B cell (primary cell): ENCODE data around the gene CCDC74B. TPM values are rescaled to one million over a fixed set of nuclear protein-coding genes. Genes with fewer than 3 reads are reported as not detected.
"Not testable (repeated sequence)": the region's sequence is repeated elsewhere in the genome, so short reads cannot be mapped to it uniquely, and the experiment has no call there.

Experiments
- ATAC-seq: fragments of 200-7000 bp; cut with Tn5 transposase; one replicate; pipeline ENCODE4 v1.10.0; 2021; ENCODE audit warnings: low read depth, mild to moderate bottlenecking, moderate number of reproducible peaks, moderate library complexity
- CTCF ChIA-PET: fragments of 350-600 bp; sonication (Branson Sonifier 250); formaldehyde crosslinking; loops from one replicate; lab custom pipeline; 2021; ENCODE audit warnings: antibody characterized with exemption, inconsistent platforms; lab: Charles Lee
- POLR2A ChIA-PET: fragments of 350-600 bp; sonication (Branson Sonifier 250); formaldehyde crosslinking; loops from one replicate; lab custom pipeline; 2021; ENCODE audit warnings: antibody characterized with exemption; lab: Charles Lee
- DNase-seq: peaks from one replicate; pipeline ENCODE4 v3.0.0; 2013
- H2AFZ ChIP-seq: 2 replicates; pipeline ENCODE4 v1.6.1; 2012; ENCODE audit warnings: mild to moderate bottlenecking, low read depth, low read length; ENCODE audit not compliant: insufficient read depth, poor library complexity, severe bottlenecking
- H3K27ac ChIP-seq, 2 donors: 1 replicate in 1 of 2; 2 replicates in 1 of 2; pipeline ENCODE4 v1.5.1; 2012 to 2013; ENCODE audit warnings: low read length in 2 of 2, mild to moderate bottlenecking in 2 of 2, moderate library complexity in 1 of 2
- H3K27me3 ChIP-seq, 4 experiments: fragments of 200-600 bp in 1 of 4; sonication (generic) in 1 of 4; replicated peaks in 1 of 4; 1 replicate in 2 of 4; 2 replicates in 2 of 4; pipeline versions ENCODE4 v1.6.1 to v1.7.0; 2013 to 2016; ENCODE audit warnings: low read length in 3 of 4, mild to moderate bottlenecking in 2 of 4, mixed read lengths in 1 of 4, moderate library complexity in 1 of 4; ENCODE audit not compliant: insufficient read depth in 4 of 4, control insufficient read depth in 3 of 4; ENCODE audit errors: control extremely low read depth in 1 of 4
- H3K36me3 ChIP-seq, 2 experiments: replicated peaks in 1 of 2; 1 replicate in 1 of 2; 2 replicates in 1 of 2; pipeline versions ENCODE4 v1.6.1 to v1.7.1; 2013; ENCODE audit warnings: low read length in 1 of 2; ENCODE audit not compliant: insufficient read depth in 2 of 2, control insufficient read depth in 1 of 2; ENCODE audit errors: control extremely low read depth in 1 of 2, extremely low read depth in 1 of 2
- H3K4me1 ChIP-seq, 2 donors: fragments of 200-600 bp in 1 of 2; sonication (generic) in 1 of 2; 1 replicate in 1 of 2; 2 replicates in 1 of 2; pipeline versions ENCODE4 v1.5.1 to v1.6.1; 2013 to 2017; ENCODE audit warnings: low read length in 2 of 2; ENCODE audit not compliant: control insufficient read depth in 2 of 2, insufficient read depth in 2 of 2
- H3K4me2 ChIP-seq: replicated peaks from 2 replicates; pipeline ENCODE3; 2012; ENCODE audit warnings: mild to moderate bottlenecking, low read depth, low read length; ENCODE audit not compliant: poor library complexity, severe bottlenecking
- H3K4me3 ChIP-seq, 5 experiments: fragments of 200-600 bp in 1 of 5; sonication (generic) in 1 of 5; 1 replicate in 3 of 5; 2 replicates in 2 of 5; pipeline versions ENCODE4 v1.5.1 to v1.7.0; 2011 to 2016; ENCODE audit warnings: low read length in 4 of 5, mild to moderate bottlenecking in 4 of 5, low read depth in 2 of 5, control low read depth in 1 of 5, moderate library complexity in 1 of 5; ENCODE audit not compliant: insufficient read depth in 1 of 5; ENCODE audit errors: control extremely low read depth in 1 of 5, extremely low read depth in 1 of 5
- H3K79me2 ChIP-seq: fragments of 200-600 bp; sonication (generic); one replicate; pipeline ENCODE4 v1.6.0; 2016; ENCODE audit warnings: low read length; ENCODE audit not compliant: control insufficient read depth, insufficient read depth
- H3K9ac ChIP-seq: fragments of 200-600 bp; sonication (generic); 2 replicates; pipeline ENCODE4 v1.6.1; 2017; ENCODE audit warnings: mild to moderate bottlenecking, low read length, moderate library complexity
- H3K9me3 ChIP-seq, 3 donors: one replicate each; pipeline versions ENCODE4 v1.6.1 to v1.7.1; 2013; ENCODE audit warnings: low read length in 2 of 3; ENCODE audit not compliant: control insufficient read depth in 2 of 3, insufficient read depth in 1 of 3; ENCODE audit errors: control extremely low read depth in 1 of 3
- H4K20me1 ChIP-seq: 2 replicates; pipeline ENCODE4 v1.6.0; 2012; ENCODE audit warnings: mild to moderate bottlenecking, low read length; ENCODE audit not compliant: insufficient read depth, control insufficient read depth, poor library complexity, severe bottlenecking
- H3K27ac Mint-ChIP-seq: one replicate; pipeline ENCODE4 v1.8.0; 2021; ENCODE audit warnings: mixed read lengths
- H3K27me3 Mint-ChIP-seq: one replicate; pipeline ENCODE4 v1.8.0; 2021; ENCODE audit warnings: mixed read lengths
- H3K4me1 Mint-ChIP-seq: one replicate; pipeline ENCODE4 v1.8.0; 2021; ENCODE audit warnings: mixed read lengths
- H3K4me3 Mint-ChIP-seq: one replicate; pipeline ENCODE4 v1.8.0; 2021; ENCODE audit warnings: mixed read lengths
- H3K9me3 Mint-ChIP-seq: one replicate; pipeline ENCODE4 v1.8.0; 2022; ENCODE audit warnings: mixed read lengths; ENCODE audit not compliant: insufficient read depth
- WGBS: methylation state at CpG from one replicate; pipeline ENCODE4 v1.1.5; 2013; ENCODE audit warnings: missing lambda C conversion rate; ENCODE audit not compliant: insufficient coverage; 5-methylcytosine and 5-hydroxymethylcytosine counted together
- intact Hi-C: fragments of 100-400 bp; cut with micrococcal nuclease; formaldehyde crosslinking; loops from one replicate; pipeline ENCODE4 v1.10.0; 2022
- polyA plus RNA-seq: library from polyadenylated mRNA; depleted of rRNA; stranded (reverse); fragments of >200 nt; gene quantifications from 2 replicates; pipeline ENCODE4 v1.2.3, GENCODE V29; 2012
- total RNA-seq, 2 donors: library from RNA; stranded (reverse); fragments of 120-200 nt in 1 of 2; gene quantifications; 1 replicate in 1 of 2; 2 replicates in 1 of 2; pipeline versions ENCODE4 v1.2.3 to v1.2.4, GENCODE V29; 2013 to 2022

Gene CCDC74B
- total and polyA plus RNA-seq, 2 donors (not counting 1 experiment from before 2014, with no cell fraction given) = 1.1 to 1.4 TPM

DNA sequence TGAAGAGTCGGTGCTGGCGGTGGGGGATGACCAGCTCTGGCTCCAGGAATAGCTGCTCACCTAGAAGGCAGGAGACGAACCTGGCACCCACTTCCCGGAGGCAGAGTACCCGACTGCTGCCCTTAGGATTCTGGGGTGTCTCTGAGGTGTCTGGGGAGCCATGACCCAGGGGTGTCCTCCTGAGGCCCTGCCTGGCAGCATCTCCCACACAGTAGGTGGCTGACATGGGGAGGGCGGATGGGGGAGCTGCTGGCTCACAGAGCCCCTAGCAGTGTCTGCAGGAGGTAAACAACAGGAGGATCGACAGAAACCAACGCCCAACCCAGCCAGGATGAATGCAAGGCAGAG, 9.5 kb upstream of the CCDC74B start:
- H3K27me3 ChIP-seq, H3K4me3 Mint-ChIP-seq: not testable (repeated sequence)

DNA sequence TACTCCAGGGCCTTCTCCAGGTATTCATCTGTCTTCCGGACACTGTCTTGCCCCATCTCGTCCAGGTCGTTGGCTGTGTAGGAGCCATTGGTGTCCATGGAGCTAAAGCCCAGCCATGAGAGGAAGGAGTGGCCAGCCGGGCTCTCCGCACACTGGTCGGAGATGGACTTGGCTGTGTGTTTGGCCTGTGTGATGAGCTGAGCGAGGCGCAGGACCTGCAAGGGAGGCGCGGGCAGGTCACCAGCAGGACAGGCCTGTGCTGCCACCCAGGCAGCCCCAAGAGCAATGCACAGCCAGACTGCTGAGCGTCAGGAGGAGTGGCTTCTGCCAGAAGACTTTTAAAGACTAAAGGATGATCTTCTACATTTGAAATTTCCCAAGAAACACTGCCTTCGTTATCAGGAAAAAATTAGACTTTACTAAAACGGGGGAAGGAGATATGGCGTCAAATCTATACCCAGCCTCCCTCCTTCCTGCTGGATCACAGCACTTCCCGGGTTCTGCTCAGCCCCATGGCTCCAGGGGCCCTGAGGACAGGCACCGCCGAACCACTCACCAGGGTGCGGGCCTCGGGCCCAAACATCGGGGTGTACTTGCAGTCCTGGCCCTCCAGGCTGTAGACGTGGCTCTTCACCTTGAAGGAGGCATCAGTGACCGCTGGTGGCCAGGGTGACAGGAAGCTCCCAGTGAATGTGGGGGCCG, 9.0 kb upstream of the CCDC74B start:
- H3K27me3 Mint-ChIP-seq, H3K4me3 Mint-ChIP-seq, H3K4me3 ChIP-seq, POLR2A ChIA-PET, H4K20me1 ChIP-seq, H3K9me3 Mint-ChIP-seq, H3K4me2 ChIP-seq, H3K79me2 ChIP-seq, H2AFZ ChIP-seq, H3K9ac ChIP-seq, CTCF ChIA-PET, DNase-seq, ATAC-seq, H3K9me3 ChIP-seq, H3K27ac Mint-ChIP-seq, H3K27ac ChIP-seq, H3K27me3 ChIP-seq, intact Hi-C loops: not testable (repeated sequence)
- H3K4me1 Mint-ChIP-seq = peaks cover 27% of the 10 kb centered on the region
- Histone ChIP-seq H3K36me3 (peaks cover 0 to 13% of the 10 kb centered on the region in 2 experiments), H3K4me1 (peaks cover 21 to 25% of the 10 kb centered on the region in 2 donors)
- 95% methylated on average over 13 of the region's 23 CpGs for WGBS

More for the DNA sequence above, 9.5 kb upstream of the CCDC74B start:
- H3K79me2 ChIP-seq, H3K27me3 Mint-ChIP-seq, H3K9me3 ChIP-seq, H3K27ac Mint-ChIP-seq, H3K4me2 ChIP-seq, CTCF ChIA-PET, H3K4me3 ChIP-seq, DNase-seq, intact Hi-C loops, H2AFZ ChIP-seq, H3K27ac ChIP-seq, H4K20me1 ChIP-seq, H3K9me3 Mint-ChIP-seq, ATAC-seq, POLR2A ChIA-PET, H3K9ac ChIP-seq: not testable (repeated sequence)
- peaks cover 0 to 13% of the 10 kb centered on the region in 2 experiments for H3K36me3 ChIP-seq
- H3K4me1 Mint-ChIP-seq = peaks cover 30% of the 10 kb centered on the region
- 94% methylated on average over 5 of the region's 8 CpGs for WGBS
- peaks cover 24 to 29% of the 10 kb centered on the region in 2 donors for H3K4me1 ChIP-seq
